Activated naive CD4-positive, alpha-beta T cell treated with Interleukin-2 at 50 U/mL for 16 hours (primary cell): ENCODE data around the gene KCNIP3.

Experiments
- DNase-seq: peaks from one replicate; pipeline ENCODE4 v3.0.0-alpha.2; 2020

KCNIP3 gene

DNA sequence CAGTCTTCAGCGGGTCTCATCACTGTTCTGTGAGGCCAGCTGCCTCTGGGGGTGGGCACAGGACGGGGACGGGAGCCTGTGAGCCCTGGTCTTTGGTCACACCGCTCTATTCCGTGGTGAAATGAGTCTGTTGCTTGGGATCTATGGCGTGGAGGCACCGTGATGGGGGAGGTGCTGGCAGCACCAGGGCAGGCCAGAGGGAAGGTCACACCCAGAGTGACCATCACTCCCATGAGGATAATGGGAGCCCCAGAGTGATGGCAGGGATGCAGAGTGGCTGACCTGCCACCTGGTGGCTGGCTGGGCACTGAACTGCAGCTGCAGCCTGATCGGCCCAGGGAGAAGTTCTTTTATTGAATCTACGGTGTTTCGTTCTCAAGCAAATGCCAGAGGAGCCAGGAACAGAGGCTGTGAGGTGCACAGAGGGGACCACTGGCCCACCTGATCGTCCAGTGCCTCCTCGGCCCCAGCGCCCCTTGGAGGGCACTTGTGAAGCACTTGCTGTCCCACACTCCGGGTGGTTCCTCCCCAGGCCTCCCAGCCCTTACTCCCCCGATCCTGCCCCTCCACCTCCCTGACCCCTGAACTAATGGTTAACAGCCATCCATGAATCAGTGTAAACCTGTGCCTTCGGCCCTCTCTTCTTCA, 17.9 kb downstream of the KCNIP3 start:
- DNase-seq: no peak

DNA sequence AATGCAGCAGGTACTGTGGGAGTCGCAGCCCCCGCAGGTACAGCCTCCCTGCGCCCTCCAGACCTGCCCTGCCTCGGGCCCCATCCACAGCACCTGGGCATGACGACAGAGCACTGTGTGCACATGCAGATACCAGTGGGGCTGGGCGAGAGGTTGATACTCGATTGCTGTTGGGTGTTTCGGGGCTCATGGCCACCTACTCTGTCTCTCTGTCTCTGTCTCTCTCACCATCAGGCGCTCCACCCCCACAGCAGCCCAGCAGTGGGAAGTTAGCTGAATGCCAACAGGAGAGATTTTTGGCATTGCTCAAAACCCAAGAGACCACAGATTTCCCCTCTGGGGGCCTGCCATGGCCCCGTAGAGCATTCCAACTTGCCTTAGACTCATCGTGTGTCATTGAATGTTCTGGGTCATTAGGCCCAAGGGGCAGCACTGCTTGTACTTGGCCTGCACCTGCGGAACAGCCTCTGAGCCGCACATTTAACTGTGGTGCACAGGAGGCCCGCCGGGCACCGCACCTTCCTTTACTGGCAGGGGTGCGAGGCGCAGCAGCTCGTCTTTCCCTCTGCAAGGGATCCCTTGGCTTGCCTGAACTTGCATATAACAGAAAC, 18.8 kb downstream of the KCNIP3 start:
- DNase-seq: no peak

DNA sequence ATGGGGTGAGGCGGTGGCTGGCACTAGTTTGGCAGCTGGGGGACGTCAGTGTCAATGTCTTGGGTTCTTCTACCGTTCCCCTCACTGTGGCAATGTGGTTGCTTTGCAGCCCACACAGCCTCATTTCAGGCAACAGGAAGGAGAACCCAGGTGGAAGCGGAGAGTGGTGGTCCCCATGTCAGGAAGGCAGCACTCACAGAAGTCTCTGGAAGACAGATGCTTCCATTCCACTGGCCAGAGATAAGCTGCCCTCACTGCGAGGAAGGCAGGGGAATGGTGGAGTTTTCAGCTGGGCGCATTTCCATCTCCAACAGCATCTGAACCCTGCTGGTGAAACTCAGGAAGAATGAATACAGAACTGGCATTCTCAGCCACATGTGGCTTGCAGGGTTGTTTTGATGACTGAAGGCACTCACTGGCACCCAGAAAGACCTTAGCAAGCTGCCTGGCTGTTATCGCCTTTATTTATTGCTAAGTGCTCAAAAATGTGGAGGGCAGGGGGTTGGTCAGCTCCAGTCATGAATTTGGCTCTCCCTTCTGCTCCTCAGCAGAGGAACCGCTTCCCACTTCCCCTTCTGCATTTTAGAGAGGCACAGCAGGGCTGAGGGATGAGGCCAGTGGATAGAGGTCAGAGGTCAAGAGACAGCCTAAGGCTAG, 19.4 kb downstream of the KCNIP3 start:
- no peak for DNase-seq

DNA sequence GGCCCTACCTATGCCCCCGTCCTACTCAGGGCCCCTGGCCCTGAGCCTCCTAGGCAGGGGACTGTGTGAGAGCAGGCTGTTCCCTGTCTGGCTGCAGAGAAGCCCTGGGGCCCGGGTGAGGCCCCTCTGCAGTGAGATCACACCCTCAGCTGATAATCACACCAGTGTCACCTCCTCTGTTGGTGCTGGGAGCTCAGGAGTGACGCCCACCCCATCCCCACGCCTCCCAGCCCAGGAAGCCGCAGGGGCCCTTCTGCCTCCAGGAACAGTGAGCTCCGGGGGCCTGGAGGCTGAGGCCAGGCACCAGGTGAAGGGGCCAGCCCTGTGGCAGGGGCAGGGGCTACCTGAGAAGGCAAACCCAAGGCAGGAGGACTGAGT, 20.0 kb downstream of the KCNIP3 start:
- no peak for DNase-seq

DNA sequence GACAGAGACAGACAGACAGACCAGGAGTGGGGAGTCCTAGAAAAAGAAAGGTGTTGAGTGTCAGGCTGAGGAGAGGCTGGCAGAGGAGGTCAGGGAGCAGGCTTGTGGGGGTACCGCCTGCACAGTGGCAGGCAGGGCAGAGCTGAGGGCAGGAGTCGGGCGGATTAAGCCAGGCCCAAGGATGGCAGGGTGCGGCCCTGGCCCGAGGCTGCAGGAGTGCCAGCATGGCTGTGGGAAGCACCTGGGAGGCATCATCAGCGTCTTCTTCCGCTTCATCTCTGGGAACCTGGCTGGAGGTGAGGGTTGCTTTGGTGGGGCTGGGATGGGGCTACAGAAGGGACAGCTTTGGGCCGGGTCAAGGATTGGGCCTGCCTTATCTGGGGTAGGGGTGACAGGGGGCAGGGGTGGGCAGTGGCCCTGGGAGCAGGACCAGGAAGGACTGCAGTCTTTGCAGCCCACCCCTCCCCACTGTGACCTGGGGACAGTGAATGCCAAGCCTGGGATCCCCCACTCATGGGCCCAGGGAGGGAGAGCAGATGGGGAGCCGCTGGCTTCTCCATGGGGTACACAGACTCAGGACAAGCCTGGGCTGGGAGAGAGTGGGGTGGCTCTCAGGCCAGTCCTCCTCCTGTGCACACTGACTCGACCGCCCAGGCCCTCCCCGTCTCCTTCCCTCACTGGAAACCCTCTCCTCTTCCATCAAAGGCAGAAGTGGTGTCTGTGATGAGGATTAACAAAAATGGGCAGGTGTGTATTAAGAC, 20.7 kb downstream of the KCNIP3 start:
- DNase-seq: no peak

DNA sequence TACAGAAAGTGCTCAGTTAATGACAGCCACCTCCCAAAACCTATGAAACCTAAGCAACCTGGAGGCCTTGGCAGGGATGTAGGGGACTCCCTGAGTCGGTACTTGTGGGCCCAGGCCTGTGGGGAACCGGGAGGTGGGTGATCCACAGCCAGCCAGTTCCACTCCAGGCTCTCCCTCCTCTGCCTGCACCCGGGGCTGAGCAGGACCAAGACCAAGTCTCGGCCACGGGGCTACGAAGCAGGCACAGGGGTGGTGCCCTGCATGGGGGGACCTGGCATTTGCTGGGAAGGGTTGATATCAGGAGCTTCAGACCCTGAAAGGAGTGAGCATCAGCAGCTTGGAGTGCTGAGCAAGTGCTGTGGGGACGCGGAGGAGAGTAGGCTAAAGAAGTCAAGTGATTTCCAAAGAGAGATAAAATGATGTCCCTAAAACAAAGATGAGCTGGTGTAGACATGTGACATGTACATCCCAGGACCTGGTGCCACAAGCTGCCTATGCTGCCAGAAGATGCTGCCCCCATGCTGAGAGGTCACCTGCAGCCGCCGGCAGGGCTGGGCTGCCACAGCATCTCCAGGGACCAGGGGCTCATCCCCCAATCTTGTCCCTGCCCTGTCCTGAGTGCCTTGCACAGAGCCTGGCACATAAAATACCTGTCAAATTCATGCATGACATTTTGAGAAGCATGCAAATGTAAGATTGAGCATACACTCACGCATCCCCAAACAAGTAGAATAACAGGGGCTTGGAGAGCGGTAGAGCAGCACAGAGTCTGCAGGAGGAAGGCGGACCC, 21.5 kb downstream of the KCNIP3 start:
- DNase-seq: no peak

DNA sequence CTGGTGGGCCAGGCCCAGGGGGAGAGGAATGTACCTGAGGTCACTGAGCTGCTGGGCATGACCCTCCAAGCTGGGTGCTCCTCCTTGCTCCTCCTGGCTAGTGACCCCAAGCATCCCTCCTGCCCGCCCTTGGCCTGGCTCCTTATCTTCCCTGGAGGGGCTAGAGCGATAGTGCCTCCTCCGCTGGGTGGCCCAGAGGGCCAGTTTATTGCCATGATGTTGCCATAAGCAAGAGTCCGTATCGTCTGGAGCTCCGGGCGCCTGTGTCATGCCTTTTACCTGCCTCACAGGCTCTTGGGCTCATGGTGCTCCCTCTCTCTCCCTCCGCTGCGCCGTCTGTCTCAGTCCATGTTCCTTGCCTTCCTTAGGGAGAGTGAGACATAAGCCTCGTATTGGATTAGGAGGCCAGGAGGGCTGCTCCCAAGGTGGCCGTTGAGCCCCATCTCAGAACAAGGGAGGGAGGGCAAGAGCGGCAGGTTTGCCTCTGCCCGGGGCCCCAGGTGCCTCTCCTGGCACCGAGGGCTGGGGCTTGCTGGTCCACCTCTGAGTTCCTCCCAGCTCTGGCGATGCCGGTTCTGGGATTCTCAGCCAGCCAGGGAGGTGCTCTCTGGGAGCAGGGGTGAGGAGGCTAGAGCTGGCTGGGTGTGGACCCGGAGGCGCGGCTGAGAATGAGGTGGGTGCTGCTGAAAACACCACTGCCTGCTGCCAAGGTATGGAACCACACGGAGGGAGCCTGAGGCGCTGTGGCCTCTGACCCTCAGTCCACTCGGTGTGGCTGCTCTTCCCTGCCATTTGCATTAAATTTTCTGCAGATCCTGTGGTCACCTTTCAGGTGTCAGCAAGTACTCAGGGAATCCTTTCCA, 22.6 kb downstream of the KCNIP3 start:
- DNase-seq: no peak

DNA sequence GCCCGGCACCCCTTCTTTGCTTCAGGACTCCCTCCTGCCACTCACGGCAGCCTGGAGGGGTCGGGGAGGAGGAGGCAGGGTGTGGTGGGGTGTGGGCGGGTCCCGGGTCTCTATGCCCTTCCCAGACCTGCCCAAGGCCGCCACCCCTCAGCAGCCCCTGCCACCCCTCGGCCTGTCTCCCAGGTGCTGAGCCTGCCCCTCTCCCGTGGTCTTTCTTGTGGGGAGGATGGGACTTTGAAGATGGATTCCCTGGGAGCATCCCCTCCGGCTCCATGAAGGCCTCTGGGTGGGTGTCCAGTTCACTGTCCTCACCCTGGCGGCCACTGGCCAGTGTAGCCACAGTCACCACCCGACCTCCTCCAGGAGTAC, 23.2 kb downstream of the KCNIP3 start:
- DNase-seq: no peak

DNA sequence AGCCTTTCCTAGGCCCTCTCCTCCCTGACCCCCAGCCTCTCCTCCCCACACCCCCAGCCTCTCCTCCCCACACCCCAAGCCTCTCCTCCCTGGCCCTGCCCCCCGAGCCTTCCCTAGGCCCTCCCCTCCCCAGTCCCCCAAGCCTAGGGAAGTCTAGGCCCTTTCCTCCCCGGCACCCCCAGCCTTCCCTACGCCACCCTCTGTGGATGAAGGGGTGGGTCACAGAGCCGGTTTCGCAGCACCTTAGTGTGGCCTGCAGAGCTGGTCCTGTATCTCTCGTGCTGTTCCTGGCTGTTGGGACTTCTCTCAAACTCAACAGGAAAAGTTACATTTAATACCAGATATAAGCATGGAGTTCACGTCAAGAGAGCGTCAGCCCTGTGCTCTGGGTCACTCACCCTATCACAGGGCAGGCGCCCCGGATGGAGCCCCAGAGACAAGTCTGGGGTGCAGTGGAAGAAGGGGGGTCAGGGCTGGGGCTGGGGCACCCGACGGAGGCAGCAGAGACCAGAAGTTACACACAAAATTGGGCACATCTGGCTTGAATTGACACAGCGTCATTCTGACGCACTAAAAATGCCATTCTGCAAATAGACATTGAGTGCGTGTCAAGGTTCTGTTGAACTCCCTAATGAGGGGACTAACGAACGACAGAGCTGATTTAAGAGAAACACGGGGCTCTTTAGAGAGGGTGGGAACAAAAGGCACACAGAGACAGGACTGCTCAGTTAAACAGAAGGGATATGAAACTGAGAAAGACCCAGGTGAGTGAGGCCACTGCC, 24.0 kb downstream of the KCNIP3 start:
- no peak for DNase-seq

DNA sequence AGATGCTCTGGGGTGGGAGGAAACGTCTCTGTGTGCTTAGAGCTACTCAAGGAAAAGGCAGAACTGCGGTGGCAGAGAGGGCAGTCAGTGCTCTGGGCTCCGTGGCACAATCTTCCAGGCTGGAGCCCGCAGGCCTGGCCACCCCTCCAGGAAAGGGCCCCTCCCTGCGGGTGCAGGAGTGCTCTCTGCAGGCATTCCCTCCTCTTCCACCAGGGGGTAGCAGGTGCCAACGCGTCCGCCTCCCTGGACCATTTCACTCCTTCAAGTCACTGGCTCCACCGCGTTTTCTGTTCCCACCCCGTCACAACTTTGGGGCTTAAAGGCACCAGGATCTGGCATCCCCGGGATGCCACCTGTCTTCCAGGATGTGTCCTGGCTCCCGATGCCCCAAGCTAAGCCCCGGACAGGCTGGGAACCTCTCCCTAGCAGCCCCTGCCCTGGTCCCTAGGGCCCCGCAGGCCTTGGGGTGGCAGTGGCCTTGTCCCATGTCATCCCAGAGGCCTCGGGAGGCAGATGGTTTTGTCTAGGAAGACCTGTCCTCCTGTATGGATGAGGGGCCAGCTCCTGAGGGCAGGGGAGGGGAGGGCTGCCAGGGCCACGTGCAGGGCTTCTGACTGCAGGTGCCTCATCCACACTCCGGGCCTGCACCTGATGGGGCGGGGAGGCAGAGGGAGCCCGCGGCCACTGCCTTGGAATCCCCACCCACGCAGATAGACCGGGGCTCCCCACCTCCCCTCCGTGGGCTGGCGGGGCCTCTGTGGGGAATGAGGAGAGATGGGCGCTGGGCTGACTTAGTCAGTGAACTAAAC, 26.4 kb downstream of the KCNIP3 start:
- DNase-seq: no peak

DNA sequence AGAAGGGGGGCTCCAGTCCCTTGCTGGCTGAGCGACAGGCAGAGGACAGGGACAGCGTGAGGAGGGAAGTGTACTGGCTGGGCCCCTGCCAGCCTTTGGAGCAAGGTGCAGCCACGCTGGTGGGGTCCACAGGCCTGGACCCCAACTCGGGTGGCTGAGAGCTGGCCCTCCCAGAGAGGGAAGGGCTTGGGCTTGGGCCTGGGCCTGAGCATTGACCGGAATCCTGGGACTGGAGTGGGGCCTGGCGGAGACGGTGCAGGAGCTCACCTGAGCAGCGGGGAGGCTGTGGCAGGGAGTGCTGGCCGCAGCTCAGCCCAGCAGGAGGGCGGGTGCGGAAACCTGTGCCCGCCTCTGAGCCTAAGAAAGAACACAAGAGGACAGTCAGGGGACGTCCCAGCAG, 27.9 kb downstream of the KCNIP3 start:
- no peak for DNase-seq

DNA sequence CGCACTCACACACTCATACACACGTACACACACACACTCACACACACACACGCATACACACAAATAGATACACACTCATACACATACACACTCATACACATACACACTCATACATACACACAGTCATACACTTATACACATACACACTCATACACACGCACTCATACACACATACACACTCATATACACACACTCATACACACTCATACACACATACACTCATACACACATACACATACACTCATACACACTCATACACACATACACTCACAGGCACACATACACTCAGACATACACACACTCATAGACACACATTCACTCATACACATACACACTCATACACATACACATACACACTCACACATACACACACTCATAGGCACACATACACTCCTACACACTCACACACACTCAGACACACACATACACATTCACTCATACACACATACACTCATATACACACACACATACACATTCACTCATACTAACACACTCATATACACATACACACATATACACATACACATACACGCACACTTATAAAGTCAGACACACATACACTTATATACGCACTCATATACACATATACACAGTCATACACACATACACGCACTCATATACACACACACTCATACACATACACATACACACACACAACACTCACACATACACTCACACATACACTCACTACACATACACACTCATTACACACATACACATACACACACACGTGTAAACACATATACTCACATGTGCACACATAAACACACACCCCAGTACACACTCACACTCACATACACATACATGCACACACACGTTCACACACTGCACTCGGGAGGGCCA, 28.7 kb downstream of the KCNIP3 start:
- no peak for DNase-seq

DNA sequence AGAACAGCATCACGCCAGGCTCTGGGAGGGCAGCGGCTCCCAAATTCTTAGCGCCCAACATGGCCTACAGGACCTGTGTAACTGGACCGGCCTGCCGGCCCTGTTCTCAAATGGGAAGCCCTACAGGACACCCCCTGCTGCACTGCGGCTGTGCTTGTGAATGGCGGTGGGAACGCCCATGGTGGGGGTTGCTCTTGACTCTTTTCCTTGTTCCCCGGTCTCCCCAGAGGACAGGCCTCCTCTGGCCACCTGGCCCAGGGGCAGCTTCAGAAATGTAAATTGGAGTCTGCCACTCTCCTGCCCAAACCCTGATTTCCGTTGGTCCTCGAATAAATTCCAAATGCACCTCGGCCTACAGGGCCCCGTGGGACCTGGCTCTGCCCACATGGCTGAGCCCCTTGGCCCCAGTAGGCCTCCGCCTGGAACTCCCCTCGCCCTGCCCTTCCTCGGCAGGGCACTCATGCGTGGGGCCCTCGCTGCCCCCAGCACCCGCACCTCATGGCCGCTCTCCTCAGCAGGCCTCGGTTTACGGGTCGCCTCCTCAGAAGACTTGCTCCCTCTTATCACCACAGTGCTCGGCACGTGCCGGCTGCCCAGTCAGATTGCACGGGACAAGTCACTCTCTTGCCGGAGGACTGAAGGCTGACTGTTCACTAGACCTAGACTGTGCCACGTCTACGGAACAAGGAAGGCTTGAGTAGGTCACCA, 29.4 kb downstream of the KCNIP3 start:
- no peak for DNase-seq

DNA sequence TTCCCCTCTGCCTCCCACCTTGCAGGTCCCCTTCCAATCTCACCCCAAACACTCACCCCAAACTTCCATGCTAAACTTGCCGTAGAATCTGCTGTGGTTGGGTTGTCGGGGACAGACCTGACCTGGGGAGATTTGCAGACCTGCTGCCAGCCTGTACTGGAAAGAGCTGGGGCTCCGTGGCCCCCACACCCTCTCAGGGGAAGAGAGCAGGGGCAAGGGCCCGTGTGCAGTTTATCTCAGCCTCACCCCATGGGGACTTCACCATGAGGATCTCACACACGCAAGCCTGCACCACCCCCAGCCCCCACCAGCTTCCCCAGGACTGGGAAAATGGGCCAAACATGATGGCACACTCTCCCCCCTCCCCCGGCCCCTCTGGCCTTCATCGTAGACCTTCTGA, 30.7 kb downstream of the KCNIP3 start:
- DNase-seq: no peak

DNA sequence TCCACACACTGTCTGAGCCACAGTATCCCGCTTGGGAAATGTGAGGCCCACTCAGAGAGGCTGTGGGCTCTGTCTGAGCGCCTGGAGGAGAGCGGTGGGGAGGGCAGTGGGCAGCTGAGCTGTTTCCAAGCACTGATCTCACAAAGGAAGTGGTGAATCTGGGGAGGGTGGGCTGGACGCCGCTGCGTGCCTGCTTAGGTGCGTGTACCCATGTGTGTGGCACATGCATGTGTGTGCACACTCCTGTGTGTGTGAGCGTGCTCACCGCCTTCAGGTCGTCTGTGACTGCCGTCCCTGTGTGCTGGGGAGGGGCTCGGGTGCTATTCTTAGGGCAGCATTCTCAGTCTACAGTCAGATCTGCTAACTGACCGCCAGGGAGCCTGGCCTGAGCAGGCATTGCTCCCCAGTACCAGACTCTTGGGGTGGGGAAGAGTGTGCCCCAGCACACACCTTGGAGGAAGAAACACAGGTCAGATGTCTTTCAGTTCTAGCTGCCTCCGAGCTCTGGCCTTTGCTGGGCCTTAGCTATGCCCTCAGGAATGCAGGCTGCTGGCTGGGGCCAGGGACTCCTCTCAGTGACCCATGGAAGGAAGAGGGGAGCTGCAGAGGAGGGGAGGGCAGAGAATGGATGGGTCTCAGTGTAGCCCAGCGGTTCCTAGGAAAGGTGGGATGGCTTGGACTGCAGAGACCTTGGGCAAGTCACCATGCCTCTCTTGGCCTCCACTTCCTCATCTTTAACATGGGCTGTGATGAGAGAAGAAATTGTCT, 31.4 kb downstream of the KCNIP3 start:
- DNase-seq: no peak

DNA sequence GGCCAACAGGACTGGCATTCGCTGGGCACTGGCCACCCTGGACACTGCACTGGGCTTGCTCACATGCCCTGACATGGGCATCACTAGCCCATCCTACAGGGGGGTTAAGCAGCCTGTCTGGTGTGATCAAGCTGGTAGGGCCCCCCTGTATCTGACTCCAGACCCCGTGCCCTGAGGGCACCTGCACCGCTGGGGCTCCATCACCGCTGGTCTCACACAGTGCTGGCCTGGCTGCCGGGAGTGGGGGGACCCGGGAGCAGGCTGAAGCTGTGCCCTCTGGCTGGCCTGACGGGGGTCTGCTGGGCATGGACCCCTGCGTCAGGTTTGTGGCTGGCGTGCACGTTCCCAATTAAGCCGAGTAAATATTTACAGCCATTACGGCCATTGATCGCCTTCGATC, 32.3 kb downstream of the KCNIP3 start:
- no peak for DNase-seq

DNA sequence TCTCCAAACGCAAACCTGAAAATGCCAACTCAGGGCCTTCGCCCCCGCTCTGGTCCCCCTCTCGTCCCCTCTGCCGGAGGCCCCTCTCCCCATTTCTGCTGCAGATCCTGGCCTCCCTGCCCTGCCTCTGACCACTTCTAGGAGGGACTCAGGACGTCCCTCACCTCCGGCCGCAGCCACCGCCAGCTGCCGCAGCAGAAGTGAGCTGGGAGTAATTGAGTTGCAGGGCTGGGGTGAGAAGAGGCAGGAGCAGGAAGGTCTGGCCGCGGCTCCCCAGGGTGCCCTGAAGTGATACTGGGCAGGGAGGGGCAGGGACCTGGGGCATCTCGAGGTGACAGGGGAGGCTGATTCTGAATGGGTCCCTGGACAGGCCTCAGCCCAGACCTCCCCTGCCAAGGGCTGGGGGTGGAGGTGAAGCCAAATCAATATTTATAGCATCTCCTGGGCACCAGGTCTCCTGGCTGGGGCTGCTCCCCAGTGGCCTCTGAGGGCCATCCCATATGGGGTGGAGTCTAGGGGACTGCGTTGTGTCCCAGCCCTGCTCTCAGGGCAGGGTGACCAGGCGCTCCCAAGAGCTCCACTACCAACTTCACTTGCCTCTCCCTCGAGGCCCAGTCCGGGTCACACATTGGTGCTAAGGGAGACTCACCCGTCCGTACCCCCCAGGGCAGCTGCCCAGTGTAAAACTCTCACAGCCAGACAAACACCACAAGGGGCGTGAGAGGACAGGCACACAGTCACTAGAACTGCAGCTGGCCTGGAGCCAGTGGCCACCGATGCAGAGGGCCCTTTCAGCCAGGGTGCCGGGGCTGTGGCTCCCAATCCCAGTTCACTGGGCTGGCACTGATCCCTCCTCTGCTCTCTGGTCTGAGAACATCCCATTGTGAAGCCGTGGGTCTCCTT, 33.0 kb downstream of the KCNIP3 start:
- no peak for DNase-seq
